Fibroblast of skin of left biceps (primary cell): ENCODE results near the gene GTPBP6.
"Not testable (repeated sequence)": the region's sequence is repeated elsewhere in the genome, so short reads cannot be mapped to it uniquely, and the experiment has no call there.

ENCODE experiments used
- DNase-seq, 2 experiments: peaks; one replicate each; pipeline ENCODE4 v3.0.0-alpha.2; 2013; ENCODE audit warnings: low read depth in 2 of 2

GTPBP6 gene

DNA sequence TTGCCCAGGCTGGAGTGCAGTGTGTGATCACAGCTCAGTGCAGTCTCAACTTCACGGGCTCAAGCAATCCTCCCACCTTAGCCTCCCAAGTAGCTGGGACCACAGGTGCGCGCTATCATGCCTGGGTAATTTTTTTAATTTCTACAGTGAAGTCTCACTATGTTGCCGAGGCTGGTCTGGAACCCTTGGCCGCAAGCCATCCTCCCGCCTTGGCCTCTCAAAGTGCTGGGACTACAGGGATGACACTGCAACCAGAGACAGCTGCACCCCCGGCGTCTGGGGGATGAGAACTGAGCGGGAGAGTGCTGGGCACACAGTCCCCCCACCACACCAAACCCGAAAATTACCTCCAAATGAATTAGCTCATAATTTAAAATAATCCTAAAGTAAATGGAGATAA, 33.1 kb upstream of the GTPBP6 start:
- DNase-seq, result no peak

DNA sequence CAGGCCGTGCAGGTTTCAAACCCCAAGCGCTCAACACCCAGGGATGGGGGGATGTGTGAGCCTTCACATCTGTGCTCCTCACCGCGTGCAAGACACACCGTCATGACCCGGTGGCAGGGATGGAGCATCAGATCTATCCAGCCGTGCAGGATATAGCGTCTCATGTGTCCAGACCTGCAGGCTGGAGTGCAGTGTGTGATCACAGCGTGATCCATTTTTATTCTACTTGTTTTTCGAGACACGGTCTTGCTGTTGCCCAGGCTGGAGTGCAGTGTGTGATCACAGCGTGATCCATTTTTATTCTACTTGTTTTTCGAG, 32.7 kb upstream of the GTPBP6 start:
- not testable (repeated sequence) for DNase-seq

DNA sequence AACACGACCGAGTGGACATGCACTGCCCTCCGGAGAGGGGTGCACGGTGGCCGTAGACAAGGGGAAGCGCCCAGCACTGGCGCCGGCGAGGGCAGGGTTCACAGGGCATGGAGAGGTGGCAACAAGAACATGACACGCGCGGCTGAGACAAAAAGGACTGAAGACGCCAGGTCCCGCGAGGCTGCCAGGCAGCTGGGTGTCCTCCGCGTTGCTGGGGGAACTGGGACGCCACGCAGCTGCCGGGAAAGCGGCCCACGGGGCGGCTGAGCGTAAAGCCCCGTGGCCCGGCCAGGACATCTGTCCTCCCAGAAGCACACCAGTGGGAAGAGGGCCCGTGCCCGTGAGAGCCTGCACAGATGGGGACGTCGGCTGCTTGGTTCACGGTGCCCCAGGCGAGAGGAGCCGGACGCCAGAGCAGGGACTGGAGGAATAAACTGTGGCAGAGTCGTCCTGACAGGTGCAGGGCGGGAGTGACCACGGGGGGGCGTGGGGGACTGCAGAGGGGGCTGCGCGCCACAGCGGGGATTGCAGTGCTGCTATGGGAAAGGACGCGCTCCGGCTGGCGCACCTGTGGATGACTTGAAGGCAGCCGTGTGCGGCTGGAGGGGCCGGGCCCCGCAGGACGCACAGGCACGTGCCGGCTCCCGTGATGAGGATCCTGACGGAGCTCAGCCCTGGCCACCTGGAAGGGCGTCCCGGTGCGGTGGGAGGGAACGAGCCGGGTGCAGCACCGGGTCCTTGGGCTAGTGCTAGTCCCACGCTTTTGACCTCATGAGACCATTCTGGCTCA, 32.1 kb upstream of the GTPBP6 start:
- DNase-seq, result no peak

DNA sequence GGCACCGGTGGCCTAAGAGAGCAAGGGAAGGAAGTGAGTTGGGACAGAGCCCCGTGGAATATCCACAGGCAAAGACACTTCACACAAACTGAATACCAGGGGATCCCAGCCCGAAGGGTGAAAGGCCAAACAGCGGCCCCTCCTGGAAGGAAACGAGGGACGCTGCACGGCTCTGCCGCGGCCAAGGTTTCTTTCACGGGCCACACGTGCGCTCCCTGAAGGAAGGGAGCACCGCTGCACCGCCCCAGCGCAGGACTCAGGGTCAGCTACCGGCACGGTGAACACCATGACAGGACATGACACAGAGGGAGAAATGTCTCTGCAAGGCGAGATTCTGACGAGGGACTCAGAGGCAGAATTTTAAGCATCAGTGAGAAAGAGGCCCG, 31.5 kb upstream of the GTPBP6 start:
- DNase-seq, result no peak

DNA sequence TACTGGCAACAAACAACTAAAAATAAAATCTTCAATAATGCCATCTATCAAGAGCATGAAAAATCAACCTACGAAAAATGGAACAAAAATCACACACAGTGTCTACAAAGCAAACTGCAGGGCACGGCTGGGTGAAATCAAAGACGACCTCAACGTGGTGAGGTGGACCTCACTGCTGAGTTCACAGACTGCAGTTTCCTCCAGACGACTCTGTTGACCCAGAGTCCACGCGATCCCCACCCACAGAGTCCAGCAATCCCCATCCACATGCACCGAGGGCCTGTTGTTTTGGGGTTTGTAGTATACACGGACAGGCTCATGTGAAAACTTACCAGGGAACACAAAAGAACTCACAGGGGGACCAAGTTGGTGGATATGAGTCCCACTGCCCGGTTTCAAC, 31.1 kb upstream of the GTPBP6 start:
- no peak for DNase-seq

DNA sequence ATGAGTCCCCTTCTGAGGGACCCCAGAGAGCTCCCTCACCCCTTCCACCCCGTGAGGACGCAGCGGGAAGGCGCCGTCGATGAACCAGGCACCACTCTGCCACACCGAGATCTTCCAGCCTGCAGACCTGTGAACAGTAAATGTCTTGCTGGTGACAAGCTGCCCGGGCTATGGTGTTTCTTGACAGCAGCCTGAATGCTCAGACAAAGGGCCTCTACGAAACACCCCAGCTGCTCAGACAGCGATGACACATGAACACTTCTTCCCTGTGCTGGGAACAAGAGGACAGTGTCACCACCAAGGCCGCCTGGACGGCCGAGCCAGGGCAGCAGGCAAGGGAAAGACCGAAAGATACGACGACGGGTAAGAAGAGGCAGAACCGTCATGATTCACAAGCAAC, 30.6 kb upstream of the GTPBP6 start:
- DNase-seq, result no peak

DNA sequence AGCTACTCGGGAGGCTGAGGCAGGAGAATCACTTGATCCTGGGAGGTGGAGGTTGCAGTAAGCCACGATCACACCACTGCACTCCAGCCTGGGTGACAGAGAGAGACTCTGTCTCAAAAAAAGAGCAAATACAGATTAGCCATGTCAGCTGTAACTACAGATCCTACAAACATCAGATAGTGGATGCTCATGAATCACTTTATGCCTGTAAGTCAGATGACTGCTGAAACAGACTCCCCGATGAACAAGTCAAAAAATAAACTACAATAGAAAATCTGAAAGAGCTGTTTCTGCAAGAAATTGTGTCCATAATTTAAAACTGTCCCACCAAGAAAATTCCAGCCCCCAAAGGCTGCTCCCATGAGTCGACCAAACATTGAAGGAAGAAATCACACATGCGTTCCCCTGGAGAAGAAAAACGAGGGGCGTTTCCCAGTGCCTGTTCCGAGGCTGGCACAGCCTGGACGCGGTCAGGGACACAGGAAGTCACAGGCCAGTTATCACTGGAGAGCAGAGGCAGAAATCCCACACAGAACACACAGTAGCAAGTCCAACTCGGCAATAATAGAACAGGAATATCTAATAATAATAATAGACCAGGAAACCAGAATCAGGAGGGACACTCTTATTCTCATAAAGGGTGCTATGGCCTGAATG, 30.0 kb upstream of the GTPBP6 start:
- no peak for DNase-seq

DNA sequence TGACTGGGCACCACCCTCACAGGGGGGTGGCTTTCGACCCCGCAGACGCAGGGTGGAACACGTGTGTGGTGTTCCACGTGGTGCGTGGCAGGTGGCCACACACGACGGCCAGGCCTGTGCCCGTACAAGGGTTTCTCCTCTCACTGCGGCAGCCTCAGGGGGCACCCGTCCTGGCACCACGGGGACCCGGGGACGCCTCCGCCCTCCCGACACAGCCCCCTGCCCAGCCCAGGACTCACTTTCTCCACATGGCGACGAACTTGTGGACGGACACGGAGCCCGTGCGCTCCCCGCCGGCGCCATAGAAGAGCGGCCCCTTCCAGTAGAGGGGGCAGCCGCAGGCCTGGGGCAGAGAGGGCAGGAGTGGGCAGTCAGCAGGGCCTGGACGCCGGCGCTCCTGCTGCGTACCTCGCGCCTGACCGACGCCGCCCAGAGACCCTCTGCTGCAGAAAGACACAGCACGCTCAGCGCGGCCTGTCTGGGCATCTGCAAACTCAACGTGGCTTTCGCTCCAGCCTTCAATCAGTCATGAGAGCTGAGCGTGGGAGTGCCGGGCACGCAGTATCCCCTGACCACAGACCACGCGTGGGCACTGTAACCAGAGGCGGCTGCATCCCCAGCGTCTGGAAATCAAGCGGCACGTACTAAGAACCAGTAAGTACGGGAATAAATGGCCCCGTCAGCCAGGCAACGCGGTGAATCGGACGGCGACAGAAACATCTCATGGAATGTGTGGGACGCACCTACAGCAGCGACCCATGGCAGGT, 28.9 kb upstream of the GTPBP6 start:
- DNase-seq, result no peak

DNA sequence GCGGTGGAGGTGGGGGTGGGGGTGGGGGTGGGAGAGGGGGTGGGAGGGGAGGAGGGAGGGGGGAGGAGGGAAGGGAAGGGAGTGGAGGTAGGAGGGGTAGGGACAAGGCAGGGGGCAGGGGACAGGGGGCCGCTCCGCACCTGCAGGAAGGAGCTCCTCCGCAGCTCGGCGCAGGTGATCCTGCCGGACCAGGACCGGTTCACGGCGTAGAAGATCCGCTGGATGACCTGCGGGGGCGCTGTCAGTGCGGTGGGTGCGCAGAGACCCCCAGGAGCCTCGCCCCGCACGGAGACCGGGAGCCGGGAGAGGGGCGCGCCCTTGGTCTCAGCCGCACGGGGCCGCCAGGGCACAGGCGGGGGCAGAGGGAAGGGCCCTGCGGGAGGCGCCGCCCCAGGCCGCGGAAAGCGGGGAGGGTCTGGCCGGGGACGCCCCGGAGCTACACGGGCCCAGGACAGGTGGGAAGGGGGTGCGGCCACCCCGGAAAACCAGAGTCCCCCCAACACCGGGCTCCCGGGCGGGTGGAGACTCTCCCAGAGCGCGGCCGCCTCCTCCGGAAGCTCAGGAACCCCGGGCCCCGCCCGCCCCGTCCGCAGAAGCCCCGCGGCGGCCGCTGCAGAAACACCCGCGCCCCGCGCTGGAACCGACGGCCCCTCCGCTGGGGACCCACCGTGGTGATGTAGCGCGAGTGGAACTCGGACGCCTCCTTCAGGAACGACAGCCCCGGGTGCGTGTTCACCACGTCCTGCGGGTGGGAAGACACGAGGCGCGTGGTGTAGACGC, 27.6 kb upstream of the GTPBP6 start:
- no peak for DNase-seq

DNA sequence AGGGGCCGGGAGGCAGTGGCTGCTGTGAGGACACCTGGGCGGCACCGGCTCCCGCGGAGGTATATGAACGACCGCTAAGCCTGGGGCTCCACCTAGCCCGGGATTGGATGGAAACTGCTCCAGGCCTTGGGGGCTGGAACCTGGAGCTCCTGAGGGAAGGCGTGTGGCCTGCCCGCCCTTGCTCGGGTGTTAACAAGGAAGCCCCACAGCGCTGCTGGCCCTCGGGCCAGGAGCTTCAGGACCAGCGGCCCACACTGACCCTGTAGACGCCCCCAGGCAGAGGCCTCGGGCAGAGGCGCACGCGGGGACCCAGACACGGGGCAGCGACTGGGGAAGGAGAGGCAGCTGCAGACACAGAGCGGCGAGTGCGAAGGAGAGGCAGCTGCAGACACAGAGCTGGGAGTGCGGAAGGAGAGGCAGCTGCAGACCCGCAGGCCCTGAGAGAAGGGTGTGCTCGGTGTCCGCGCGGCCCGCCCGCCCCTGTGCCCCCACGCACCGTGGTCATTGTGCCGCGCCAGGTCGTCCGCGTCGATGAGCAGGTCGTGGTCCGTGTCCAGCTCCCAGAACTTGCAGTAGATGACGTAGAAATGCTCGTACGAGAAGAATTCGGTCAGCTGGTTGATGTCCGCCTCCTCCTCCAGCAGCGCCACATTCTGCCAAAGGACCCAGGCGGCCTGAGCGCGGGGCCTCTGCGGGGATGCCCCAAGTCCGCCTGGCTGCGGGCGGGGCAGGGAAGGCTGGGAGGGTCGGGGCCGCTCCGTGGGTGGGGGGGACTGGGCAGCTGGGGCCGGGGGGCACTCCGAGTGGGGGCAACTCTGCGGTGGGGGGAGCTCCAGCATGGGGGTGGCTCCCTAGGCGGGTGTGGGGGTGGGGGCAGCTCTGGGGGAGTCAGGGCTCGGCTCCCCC, 26.7 kb upstream of the GTPBP6 start:
- DNase-seq, result no peak

DNA sequence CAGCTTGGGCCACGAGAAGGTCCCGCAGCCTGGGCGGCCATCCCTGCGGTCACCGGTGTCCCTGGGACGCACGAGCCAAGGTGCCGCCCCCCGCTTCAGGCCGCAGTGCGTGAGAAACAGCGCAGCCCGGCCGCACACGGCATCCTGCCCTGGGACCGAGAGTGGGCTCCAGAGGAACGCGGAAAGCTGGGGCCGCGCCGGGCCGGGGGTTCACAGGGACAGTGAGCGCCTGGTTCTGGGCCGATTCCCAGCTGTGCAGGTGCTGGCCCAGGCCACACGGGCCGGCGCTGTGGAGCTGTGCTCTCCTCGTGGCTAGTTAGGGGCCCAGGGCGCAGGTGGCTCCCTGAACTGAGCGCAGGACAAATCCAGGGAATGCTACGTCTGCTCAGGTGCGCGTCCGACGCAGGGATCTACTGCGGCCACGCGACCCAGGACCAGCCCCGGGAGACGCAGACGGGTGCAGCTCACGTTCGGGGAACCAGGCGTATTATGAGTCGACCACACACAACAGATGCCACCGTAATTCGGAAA, 25.8 kb upstream of the GTPBP6 start:
- no peak for DNase-seq

DNA sequence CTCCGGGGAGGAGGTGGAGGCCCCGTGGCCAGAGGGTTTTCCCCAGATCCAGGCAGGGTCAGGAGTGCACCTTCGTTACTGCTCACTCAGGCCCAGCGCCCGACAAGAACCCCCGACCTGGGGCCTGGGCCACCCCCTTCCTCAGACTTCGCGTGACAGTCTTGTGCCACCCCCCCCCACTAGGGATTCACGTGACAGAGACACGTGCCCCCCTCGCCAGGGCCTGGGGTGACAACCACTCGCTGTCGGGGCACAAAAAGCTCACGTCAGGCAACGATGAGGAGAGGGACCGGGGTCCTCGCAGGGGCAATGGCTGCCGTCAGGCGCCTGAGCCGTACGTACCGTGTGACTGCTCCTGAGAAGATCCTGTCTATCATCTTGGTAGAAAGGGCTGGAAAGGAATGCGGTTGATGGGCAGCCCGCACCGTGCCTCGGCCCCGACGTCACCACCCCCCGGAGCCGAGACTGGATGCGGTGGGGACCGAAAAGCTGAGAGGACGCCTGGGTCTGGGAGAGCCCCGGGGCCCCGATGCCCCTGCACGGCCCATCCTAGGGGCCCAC, 23.0 kb upstream of the GTPBP6 start:
- DNase-seq, result no peak

DNA sequence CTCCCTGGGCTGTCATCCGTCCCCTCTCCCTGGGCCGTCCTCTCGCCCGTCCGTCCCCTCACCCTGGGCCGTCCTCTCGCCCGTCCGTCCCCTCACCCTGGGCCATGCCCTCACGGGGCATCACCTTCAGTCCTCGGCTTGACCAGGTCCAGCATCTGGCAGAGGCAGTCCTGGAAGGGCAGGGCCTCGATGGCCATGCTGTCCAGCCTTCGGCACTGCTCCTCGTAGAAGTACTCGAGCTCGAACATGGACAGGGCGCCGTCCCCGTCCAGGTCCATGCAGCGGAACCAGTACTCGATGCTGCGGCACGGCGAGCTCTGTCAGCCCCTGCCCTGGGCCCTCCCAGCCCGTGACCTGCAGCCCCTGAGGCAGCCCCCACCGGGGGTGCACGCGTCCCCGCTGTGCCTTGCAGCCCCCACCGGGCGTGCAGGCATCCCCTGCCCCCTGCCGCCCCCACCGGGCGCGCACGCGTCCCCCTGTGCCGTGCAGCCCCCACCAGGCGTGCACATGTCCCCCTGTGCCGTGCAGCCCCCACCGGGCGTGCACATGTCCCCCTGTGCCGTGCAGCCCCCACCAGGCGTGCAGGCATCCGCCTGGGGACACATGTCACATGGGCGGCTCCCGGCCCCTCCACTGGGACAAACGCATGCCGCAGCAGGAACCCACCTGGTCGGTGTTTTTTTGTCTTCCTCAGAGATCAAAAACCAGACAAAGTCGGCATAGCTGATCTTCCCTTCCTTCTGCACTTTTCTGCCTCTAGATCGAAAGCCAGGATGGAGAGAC, 22.2 kb upstream of the GTPBP6 start:
- DNase-seq, result no peak

DNA sequence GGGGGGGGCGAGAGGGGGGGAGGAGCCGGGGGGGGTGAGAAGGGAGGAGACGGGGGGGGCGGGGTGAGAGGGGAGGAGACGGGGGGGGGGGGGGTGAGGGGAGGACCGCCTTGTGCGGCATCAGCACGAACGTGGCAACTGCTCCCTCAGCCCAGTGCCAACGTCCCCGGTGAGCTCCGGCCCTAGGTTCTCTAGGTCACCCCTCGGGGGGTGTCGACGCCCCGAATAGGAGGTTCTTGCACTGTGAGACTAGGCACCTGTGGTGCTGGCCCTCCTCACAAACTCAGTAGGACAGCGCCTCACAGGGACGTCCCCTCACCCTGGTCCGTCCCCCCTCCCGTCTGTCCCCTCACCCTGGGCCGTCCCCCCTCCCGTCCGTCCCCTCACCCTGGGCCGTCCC, 21.5 kb upstream of the GTPBP6 start:
- no peak for DNase-seq

DNA sequence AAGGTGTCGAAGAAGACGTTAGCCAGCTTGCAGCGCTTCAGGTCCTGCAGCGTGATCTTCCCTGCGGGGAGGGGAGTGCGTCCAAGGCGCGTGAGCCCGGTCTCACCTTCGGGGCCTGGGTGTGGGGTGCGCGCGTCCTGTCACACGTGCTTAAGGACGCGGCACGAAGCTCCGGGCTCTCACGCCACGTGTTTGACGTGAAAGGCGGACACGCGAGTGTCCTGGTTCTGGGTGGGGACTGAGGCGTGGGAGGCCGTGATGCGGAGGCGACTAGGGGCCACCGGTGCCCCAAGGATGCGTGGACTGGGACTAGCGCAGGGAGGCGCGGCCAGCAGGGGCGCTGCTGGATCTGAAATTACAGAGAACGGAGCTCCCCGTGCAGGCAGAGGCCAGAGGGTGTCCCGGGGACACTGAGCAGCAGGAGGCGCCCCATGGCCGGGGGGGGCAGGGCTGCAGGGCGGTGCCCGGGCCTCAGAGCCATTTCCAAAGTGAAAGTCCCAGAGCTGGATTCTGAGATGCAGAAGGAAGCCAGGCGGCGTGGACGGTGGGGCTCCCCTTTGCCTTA, 20.3 kb upstream of the GTPBP6 start:
- no peak for DNase-seq

DNA sequence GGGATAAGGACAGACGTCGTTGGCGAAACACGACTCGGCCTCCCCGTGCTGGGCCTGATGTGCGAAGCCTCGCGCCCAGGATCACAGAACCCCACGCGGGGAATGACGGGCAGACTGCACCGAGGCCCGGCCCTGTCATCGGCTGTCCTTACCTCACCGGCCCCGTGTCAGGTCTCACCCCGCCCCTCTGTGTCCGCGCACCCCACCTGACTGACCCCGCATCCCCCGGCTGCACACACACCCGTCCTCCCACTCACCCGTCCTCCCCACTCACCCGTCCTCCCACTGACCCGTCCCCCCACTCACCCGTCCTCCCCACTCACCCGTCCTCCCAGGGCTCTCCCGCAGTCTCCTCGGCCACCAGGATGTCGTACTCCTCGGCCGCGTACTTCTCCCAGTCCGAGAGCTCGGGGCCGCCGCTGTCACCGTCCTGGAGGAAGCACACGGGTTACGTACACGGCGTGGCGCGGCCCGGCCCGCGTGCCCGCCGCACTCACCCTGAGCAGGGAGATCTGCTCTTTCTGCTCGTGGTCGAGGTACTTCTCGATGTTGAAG, 19.8 kb upstream of the GTPBP6 start:
- no peak for DNase-seq

DNA sequence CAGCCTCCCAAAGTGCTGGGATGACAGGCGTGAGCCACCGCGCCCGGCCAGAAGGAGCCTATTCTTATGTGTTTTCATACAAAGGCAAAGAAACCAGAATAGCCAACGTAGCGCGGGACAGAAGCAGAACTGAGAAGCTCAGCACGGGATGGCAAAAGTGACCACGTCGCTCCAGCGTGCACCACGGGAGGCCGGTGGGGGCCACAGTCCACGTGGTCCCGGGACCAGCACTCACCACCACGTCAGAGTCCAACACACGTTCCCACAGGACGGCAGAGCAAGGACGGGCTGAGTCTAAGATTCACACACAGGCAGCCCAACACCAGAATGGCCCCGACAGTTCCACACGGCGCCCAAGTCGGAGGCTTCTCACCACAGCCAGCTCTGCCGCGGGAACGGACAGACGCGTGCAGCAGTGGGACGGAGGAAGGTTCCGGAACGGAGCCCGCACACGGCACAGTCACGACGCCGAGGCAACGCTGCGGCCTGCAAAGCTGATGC, 18.8 kb upstream of the GTPBP6 start:
- DNase-seq, result no peak

DNA sequence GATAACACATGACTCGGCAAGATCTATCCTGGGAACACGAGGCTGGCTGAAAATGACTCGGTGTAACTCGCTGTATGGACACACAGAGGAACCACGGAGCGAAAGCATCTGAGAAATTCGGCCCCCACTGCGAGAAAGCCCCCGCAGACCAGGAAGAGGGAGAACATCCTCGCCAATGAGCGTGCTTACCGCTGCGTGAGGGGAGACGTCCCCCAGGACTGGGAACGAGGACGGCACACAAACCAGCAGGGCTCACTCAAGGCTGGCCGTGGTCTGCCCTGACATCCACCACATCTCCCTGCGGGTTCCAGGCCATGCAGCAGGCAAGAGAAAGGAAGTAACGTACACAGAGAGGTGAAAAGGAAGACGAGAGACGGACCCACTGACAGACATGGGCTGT, 17.6 kb upstream of the GTPBP6 start:
- no peak for DNase-seq

DNA sequence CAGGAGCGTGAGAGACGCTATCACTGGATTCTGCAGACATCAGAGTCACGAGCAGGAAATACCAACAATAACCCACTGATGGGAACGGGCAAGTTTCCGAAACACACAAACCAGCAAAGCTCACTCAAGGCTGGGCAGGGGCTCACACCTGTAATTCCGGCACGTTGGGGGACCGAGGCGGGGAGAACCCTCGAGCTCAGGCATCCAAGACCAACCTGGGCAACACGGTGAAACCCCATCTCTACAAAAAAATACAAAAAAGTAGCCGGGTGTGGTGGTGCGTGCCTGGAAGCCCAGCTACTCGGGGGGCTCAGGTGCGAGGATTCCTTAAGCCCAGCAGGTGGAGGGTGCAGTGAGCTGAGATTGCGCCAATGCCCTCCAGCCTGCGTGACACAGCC, 17.2 kb upstream of the GTPBP6 start:
- DNase-seq, result no peak
